GM10248 (cell line): ENCODE results near the gene EIF4EBP2.
A peak's percentile ranks its signal among the peaks of the same experiment; 100 is the strongest.

Experiments
- CTCF ChIA-PET: fragments of 300-600 bp; sonication (Branson Sonifier 250); formaldehyde crosslinking; extraction: SDS; loops from one replicate; lab custom pipeline; 2021; ENCODE audit warnings: antibody characterized with exemption; lab: Yijun Ruan, JAX
- POLR2A ChIA-PET: fragments of 350-650 bp; sonication (Branson Sonifier 250); formaldehyde crosslinking; extraction: SDS; loops from one replicate; lab custom pipeline; 2020; ENCODE audit warnings: antibody characterized with exemption; lab: Yijun Ruan, JAX
- DNase-seq: peaks from one replicate; pipeline ENCODE4 v3.0.0; 2012; ENCODE audit errors: extremely low spot score
- CTCF ChIP-seq: IDR thresholded peaks from 2 replicates; pipeline ENCODE4 v1.5.1; 2012; ENCODE audit warnings: mild to moderate bottlenecking, low read depth; ENCODE audit errors: extremely low read depth, missing control alignments, control extremely low read depth

Gene EIF4EBP2

DNA sequence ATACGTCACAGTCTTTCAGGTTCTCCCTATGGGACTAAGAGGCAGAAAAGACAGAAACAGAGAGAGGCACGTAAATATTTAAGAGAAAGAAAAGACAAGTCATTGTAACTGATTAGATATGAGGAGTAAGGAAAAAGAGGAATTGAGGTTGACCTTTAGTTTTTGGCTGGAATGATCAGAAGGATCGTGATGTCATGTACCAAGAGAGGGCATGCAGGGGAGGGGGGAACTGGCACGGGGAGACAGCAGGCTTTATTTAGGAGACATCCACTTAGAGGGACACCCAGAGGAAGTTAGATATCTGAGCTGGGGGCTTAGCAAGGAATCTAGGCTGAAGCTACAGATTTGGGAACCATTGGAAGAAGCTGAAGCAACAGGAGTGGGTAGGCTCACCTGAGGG lies 12.3 kb upstream of the EIF4EBP2 start:
- no peak for TF ChIP-seq CTCF
- ChIA-PET POLR2A (no interaction called here), CTCF (interaction anchor here (1.0 to 3.1 kb wide), 3 partner anchors 10 to 28 kb away, joined by 3 to 14 read pairs (median 3); no protein-coding TSS in a partner anchor)
- no peak for DNase-seq

- ChIA-PET CTCF (interaction anchor here (1.5 to 2.7 kb wide), 4 partner anchors 9 to 280 kb away, joined by 5 to 8 read pairs (median 8); no protein-coding TSS in a partner anchor), POLR2A (no interaction called here)
- DNase-seq, result no peak
- TF ChIP-seq CTCF, result no peak
These were observed 7.8 kb upstream of the EIF4EBP2 start for GRCh38 chr10:70396140-70396539.

- DNase-seq, result no peak
- CTCF ChIA-PET, result interaction anchor here (1.2 kb wide), 2 partner anchors 35 to 283 kb away, joined by 3 read pairs; no protein-coding TSS in a partner anchor
- TF ChIP-seq CTCF, result no peak
- POLR2A ChIA-PET, result no interaction called here
These were observed 4.8 kb upstream of the EIF4EBP2 start for GRCh38 chr10:70399177-70399576.

- no peak for DNase-seq
- ChIA-PET POLR2A (interaction anchor here (0.7 to 0.9 kb wide), 3 partner anchors 11 to 233 kb away, joined by 3 to 4 read pairs (median 3); partner anchors contain the start of gene SAR1A), CTCF (interaction anchor here (1.0 to 3.6 kb wide), 10 partner anchors 9 to 257 kb away, joined by 3 to 26 read pairs (median 5); partner anchors contain the start of gene TYSND1)
- no peak for TF ChIP-seq CTCF
These were observed 386 bp upstream of the EIF4EBP2 start for GRCh38 chr10:70403483-70404035.

DNA sequence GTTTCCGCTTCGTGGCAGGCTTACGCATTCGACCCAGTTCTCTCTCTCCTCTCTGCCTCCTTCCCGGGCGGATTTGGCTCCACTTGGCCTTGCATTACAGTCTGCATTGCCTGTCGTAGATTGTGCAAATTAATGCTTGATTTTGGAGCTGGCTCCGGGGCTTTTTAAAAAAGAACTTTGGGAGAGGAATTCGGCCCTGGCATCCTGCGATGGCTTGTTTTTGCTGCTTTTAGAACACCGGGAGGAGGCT lies 767 bp downstream of the EIF4EBP2 start:
- TF ChIP-seq CTCF, result no peak
- ChIA-PET POLR2A (interaction anchor here (0.9 to 1.0 kb wide), 2 partner anchors 132 to 259 kb away, joined by 3 read pairs; no protein-coding TSS in a partner anchor), CTCF (interaction anchor here (0.9 to 3.6 kb wide), 13 partner anchors 8 to 290 kb away, joined by 3 to 26 read pairs (median 4); partner anchors contain the start of gene TYSND1)
- no peak for DNase-seq

- ChIA-PET POLR2A (interaction anchor here (0.9 to 1.0 kb wide), 2 partner anchors 132 to 260 kb away, joined by 3 read pairs; no protein-coding TSS in a partner anchor), CTCF (interaction anchor here (0.9 to 3.6 kb wide), 14 partner anchors 8 to 290 kb away, joined by 3 to 26 read pairs (median 4); partner anchors contain the start of gene TYSND1)
- DNase-seq, result peak; percentile 53
- TF ChIP-seq CTCF, result no peak
These were observed 1.3 kb downstream of the EIF4EBP2 start for GRCh38 chr10:70405037-70405824.
